ENCODE measurements around the gene THEMIS.

GRCh38 chr6:127737009-127737486, 163.8 kb downstream of the THEMIS start:
- TF ChIP-seq POLR2AphosphoS5 (IDR thresholded peaks at IDR 0.05; ENCODE audit: borderline replicate concordance, low read depth, low read length) (no peak), EZH2 (IDR thresholded peaks at IDR 0.05) (no peak), FOXP2 (optimal IDR thresholded peaks at IDR 0.05; ENCODE audit: control extremely low read depth, extremely low read length, insufficient read depth) (no peak)
